HepG2 (cell line): ENCODE data around the gene NFIC. TPM values are rescaled to one million over a fixed set of nuclear protein-coding genes. Genes with fewer than 3 reads are reported as not detected.
A peak's percentile ranks its signal among the peaks of the same experiment; 100 is the strongest.

ENCODE experiments used
- ADNP ChIP-seq: sonication (generic); formaldehyde crosslinking; IDR thresholded peaks from 2 replicates; pipeline ENCODE4 v1.4.0; 2020; ENCODE audit warnings: missing genetic modification reagents
- FOXM1 ChIP-seq: sonication (generic); formaldehyde crosslinking; IDR thresholded peaks from 2 replicates; pipeline ENCODE4 v1.5.0; 2020; ENCODE audit warnings: missing genetic modification reagents
- GATA4 ChIP-seq: sonication (generic); IDR thresholded peaks from 2 replicates; pipeline ENCODE4 v1.6.1; 2016; ENCODE audit warnings: antibody characterized with exemption, low read depth, borderline replicate concordance
- GZF1 ChIP-seq: sonication (generic); formaldehyde crosslinking; IDR thresholded peaks from 2 replicates; pipeline ENCODE4 v1.5.1; 2020; ENCODE audit warnings: mild to moderate bottlenecking, missing genetic modification reagents
- HDAC2 ChIP-seq: sonication (generic); formaldehyde crosslinking; IDR thresholded peaks from 2 replicates; pipeline ENCODE4 v1.4.0; 2020; ENCODE audit warnings: missing genetic modification reagents
- KLF12 ChIP-seq: sonication (generic); formaldehyde crosslinking; IDR thresholded peaks from 2 replicates; pipeline ENCODE4 v1.4.0; 2020; ENCODE audit warnings: missing genetic modification reagents, borderline replicate concordance
- MTF2 ChIP-seq: sonication (generic); formaldehyde crosslinking; IDR thresholded peaks from 2 replicates; pipeline ENCODE4 v1.5.0; 2020; ENCODE audit warnings: missing genetic modification reagents, borderline replicate concordance
- MYC ChIP-seq: sonication (generic); formaldehyde crosslinking; IDR thresholded peaks from 2 replicates; pipeline ENCODE4 v1.9.0; 2021; ENCODE audit warnings: missing genetic modification reagents, borderline replicate concordance
- NFE2L1 ChIP-seq: sonication (generic); formaldehyde crosslinking; IDR thresholded peaks from 2 replicates; pipeline ENCODE4 v1.4.0; 2020; ENCODE audit warnings: missing genetic modification reagents, mild to moderate bottlenecking, borderline replicate concordance
- TARDBP ChIP-seq: sonication (generic); formaldehyde crosslinking; IDR thresholded peaks from 2 replicates; pipeline ENCODE4 v1.8.0; 2022; ENCODE audit warnings: mild to moderate bottlenecking, missing genetic modification reagents
- TCF7 ChIP-seq: sonication (generic); IDR thresholded peaks from 2 replicates; pipeline ENCODE4 v1.6.1; 2016; ENCODE audit warnings: antibody characterized with exemption, low read depth
- ZNF121 ChIP-seq: sonication (generic); formaldehyde crosslinking; IDR thresholded peaks from 2 replicates; pipeline ENCODE4 v1.5.0; 2020; ENCODE audit warnings: mild to moderate bottlenecking, missing genetic modification reagents
- ZNF317 ChIP-seq: sonication (generic); formaldehyde crosslinking; IDR thresholded peaks from 2 replicates; pipeline ENCODE4 v1.5.0; 2020; ENCODE audit warnings: mild to moderate bottlenecking, missing genetic modification reagents
- ZNF354B ChIP-seq: sonication (generic); formaldehyde crosslinking; IDR thresholded peaks from 2 replicates; pipeline ENCODE4 v1.8.0; 2022; ENCODE audit warnings: mild to moderate bottlenecking, missing genetic modification reagents
- ZNF382 ChIP-seq: sonication (generic); formaldehyde crosslinking; IDR thresholded peaks from 2 replicates; pipeline ENCODE4 v1.5.0; 2020; ENCODE audit warnings: missing genetic modification reagents, mild to moderate bottlenecking, borderline replicate concordance
- ZNF383 ChIP-seq: sonication (generic); formaldehyde crosslinking; IDR thresholded peaks from 2 replicates; pipeline ENCODE4 v1.4.0; 2020; ENCODE audit warnings: missing genetic modification reagents, mild to moderate bottlenecking, borderline replicate concordance
- ZNF44 ChIP-seq: sonication (generic); formaldehyde crosslinking; IDR thresholded peaks from 2 replicates; pipeline ENCODE4 v1.5.1; 2020; ENCODE audit warnings: mild to moderate bottlenecking, missing genetic modification reagents
- ZNF446 ChIP-seq: sonication (generic); formaldehyde crosslinking; IDR thresholded peaks from 2 replicates; pipeline ENCODE4 v1.5.0; 2020; ENCODE audit warnings: mild to moderate bottlenecking, missing genetic modification reagents
- ZNF501 ChIP-seq: sonication (generic); formaldehyde crosslinking; IDR thresholded peaks from 2 replicates; pipeline ENCODE4 v1.5.1; 2020; ENCODE audit warnings: mild to moderate bottlenecking, moderate library complexity, missing genetic modification reagents
- polyA plus RNA-seq, 8 experiments: library from polyadenylated mRNA; depleted of rRNA in 3 of 8; stranded (reverse) in 7 of 8; unstranded in 1 of 8; fragments of >200 nt; fragmentation: Illumina TruSeq in 4 of 8; extraction: Trizol in 4 of 8; gene quantifications; 2 replicates each; pipeline versions ENCODE4 v1.2.1 to v1.2.3, GENCODE V29; 2011 to 2016; ENCODE audit warnings: low read depth in 4 of 8, missing spikeins in 1 of 8, mixed read lengths in 1 of 8; ENCODE audit not compliant: insufficient read depth in 1 of 8
- total RNA-seq, 5 experiments: library from RNA; depleted of rRNA; stranded (reverse); fragments of >200 nt; fragmentation: Illumina TruSeq; extraction: Trizol; gene quantifications; 2 replicates each; pipeline ENCODE4 v1.2.3, GENCODE V29; 2016; ENCODE audit warnings: low read depth in 1 of 5
- TF ChIP-seq, protein P1 (sequence below): IDR thresholded peaks from 2 replicates; pipeline ENCODE4 v1.6.1; 2016; ENCODE audit warnings: low read depth, missing genetic modification reagents, missing compliant biosample characterization
- TF ChIP-seq, protein P2 (sequence below): sonication (generic); formaldehyde crosslinking; IDR thresholded peaks from 2 replicates; pipeline ENCODE4 v1.5.0; 2020; ENCODE audit warnings: mild to moderate bottlenecking, missing genetic modification reagents
- TF ChIP-seq, protein P3 (sequence below): IDR thresholded peaks from 2 replicates; pipeline ENCODE4 v1.6.1; 2018; ENCODE audit warnings: missing genetic modification reagents, mild to moderate bottlenecking, missing compliant biosample characterization

Gene NFIC
- total and polyA plus RNA-seq, 2 of the 13 experiments (the other 11 are each of a cell fraction or from before 2014, with no cell fraction given) = 1.3 to 2.5 TPM

DNA sequence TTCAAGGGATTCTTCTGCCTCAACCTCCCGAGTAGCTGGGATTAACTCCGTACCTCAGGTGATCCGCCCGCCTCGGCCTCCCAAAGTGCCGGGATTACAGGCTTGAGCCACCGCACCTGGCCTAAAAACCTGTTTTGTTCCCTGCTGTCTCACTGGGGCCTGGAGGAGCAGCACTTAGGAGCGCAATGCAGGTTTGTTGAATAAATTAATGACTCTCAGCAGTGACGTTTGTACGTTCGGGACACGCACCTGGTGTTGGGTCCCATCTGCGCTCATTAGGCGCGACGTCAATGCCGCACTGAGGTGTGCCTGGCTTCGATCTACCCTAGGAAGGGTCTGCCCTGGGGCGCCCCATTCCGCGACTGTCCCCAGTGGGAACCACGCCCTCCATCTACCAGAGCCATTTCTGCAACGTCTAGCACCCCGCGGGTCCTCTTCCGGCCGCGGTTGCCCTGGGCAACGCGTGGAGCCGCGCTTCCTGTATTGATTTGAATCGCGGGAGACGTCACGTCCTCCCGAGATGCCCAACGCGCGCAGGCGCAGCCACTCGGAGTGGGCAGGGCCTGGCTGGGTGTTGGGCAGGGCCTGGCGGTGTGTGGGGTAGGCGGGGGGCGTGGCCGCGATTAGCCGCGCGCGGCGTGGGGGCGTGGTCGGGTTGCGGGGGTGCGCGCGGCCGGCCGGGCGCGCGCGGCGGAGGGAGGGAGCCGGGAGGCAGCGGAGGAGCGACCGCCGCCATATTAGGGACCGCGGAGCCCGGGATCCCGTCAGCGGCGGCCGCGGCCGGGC, 139.4 kb downstream of the NFIC start, which contains the start of gene FZR1 (continued):
- TF ChIP-seq, protein P1, sequence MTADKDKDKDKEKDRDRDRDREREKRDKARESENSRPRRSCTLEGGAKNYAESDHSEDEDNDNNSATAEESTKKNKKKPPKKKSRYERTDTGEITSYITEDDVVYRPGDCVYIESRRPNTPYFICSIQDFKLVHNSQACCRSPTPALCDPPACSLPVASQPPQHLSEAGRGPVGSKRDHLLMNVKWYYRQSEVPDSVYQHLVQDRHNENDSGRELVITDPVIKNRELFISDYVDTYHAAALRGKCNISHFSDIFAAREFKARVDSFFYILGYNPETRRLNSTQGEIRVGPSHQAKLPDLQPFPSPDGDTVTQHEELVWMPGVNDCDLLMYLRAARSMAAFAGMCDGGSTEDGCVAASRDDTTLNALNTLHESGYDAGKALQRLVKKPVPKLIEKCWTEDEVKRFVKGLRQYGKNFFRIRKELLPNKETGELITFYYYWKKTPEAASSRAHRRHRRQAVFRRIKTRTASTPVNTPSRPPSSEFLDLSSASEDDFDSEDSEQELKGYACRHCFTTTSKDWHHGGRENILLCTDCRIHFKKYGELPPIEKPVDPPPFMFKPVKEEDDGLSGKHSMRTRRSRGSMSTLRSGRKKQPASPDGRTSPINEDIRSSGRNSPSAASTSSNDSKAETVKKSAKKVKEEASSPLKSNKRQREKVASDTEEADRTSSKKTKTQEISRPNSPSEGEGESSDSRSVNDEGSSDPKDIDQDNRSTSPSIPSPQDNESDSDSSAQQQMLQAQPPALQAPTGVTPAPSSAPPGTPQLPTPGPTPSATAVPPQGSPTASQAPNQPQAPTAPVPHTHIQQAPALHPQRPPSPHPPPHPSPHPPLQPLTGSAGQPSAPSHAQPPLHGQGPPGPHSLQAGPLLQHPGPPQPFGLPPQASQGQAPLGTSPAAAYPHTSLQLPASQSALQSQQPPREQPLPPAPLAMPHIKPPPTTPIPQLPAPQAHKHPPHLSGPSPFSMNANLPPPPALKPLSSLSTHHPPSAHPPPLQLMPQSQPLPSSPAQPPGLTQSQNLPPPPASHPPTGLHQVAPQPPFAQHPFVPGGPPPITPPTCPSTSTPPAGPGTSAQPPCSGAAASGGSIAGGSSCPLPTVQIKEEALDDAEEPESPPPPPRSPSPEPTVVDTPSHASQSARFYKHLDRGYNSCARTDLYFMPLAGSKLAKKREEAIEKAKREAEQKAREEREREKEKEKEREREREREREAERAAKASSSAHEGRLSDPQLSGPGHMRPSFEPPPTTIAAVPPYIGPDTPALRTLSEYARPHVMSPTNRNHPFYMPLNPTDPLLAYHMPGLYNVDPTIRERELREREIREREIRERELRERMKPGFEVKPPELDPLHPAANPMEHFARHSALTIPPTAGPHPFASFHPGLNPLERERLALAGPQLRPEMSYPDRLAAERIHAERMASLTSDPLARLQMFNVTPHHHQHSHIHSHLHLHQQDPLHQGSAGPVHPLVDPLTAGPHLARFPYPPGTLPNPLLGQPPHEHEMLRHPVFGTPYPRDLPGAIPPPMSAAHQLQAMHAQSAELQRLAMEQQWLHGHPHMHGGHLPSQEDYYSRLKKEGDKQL (CRISPR knock-in tag) = no peak
- TF ChIP-seq TARDBP (CRISPR knock-in tag) (peak; percentile 36; the same call in 1 of the 2 replicates), ZNF501 (CRISPR knock-in tag) (peak; percentile 74; the same call in 1 of the 2 replicates), KLF12 (CRISPR knock-in tag) (peak; percentile 57), ADNP (CRISPR knock-in tag) (no peak), MYC (CRISPR knock-in tag) (peak; percentile 72; the same call in 1 of the 2 replicates), ZNF383 (no peak), ZNF121 (CRISPR knock-in tag) (no peak), TCF7 (no peak), GZF1 (CRISPR knock-in tag) (no peak), ZNF354B (CRISPR knock-in tag) (no peak), FOXM1 (CRISPR knock-in tag) (peak; percentile 100), ZNF382 (no peak), GATA4 (no peak), MTF2 (CRISPR knock-in tag) (no peak), ZNF317 (CRISPR knock-in tag) (no peak), HDAC2 (CRISPR knock-in tag) (peak; percentile 47; the same call in 1 of the 2 replicates), NFE2L1 (CRISPR knock-in tag) (no peak), ZNF44 (CRISPR knock-in tag) (no peak), ZNF446 (CRISPR knock-in tag) (no peak)
- TF ChIP-seq, protein P2, sequence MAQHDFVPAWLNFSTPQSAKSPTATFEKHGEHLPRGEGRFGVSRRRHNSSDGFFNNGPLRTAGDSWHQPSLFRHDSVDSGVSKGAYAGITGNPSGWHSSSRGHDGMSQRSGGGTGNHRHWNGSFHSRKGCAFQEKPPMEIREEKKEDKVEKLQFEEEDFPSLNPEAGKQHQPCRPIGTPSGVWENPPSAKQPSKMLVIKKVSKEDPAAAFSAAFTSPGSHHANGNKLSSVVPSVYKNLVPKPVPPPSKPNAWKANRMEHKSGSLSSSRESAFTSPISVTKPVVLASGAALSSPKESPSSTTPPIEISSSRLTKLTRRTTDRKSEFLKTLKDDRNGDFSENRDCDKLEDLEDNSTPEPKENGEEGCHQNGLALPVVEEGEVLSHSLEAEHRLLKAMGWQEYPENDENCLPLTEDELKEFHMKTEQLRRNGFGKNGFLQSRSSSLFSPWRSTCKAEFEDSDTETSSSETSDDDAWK (CRISPR knock-in tag) = no peak
- TF ChIP-seq, protein P3, sequence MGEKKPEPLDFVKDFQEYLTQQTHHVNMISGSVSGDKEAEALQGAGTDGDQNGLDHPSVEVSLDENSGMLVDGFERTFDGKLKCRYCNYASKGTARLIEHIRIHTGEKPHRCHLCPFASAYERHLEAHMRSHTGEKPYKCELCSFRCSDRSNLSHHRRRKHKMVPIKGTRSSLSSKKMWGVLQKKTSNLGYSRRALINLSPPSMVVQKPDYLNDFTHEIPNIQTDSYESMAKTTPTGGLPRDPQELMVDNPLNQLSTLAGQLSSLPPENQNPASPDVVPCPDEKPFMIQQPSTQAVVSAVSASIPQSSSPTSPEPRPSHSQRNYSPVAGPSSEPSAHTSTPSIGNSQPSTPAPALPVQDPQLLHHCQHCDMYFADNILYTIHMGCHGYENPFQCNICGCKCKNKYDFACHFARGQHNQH (CRISPR knock-in tag) = peak; percentile 82
